ENCODE measurements around the gene P4HA2.

The P4HA2 gene

GRCh38 chr5:132253452-132254320 lies 26.0 kb upstream of the P4HA2 start:
- no peak for DNase-seq (ENCODE audit: low read depth)
- H3K4me3 ChIP-seq (replicated peaks; ENCODE audit: low read depth, low read length): no peak overlapping the region
- TF ChIP-seq, protein P1, sequence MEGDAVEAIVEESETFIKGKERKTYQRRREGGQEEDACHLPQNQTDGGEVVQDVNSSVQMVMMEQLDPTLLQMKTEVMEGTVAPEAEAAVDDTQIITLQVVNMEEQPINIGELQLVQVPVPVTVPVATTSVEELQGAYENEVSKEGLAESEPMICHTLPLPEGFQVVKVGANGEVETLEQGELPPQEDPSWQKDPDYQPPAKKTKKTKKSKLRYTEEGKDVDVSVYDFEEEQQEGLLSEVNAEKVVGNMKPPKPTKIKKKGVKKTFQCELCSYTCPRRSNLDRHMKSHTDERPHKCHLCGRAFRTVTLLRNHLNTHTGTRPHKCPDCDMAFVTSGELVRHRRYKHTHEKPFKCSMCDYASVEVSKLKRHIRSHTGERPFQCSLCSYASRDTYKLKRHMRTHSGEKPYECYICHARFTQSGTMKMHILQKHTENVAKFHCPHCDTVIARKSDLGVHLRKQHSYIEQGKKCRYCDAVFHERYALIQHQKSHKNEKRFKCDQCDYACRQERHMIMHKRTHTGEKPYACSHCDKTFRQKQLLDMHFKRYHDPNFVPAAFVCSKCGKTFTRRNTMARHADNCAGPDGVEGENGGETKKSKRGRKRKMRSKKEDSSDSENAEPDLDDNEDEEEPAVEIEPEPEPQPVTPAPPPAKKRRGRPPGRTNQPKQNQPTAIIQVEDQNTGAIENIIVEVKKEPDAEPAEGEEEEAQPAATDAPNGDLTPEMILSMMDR (IDR thresholded peaks at IDR 0.05; ENCODE audit: low read length, missing control alignments): no peak

DNA sequence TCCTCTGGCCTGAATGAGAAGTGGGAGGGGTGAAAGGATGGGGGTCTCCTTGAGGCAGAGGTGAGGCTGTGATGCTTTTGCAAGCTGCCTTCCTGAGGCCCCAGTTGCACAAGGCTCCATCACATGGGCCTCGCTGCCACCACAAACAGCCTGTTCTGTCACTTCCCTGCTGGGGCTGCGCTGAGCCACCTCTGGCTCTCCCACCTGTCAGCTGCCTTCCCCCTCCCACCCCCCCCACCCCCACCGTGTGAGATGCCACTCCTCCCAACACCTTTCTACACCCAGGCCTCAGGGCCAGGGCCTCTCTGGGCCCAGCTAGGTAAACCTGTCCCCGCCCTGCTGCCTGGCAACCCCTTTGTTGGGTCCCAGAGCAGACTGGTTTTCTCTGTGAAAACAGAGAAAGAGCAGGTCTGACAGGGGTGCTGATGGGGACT lies 25.4 kb upstream of the P4HA2 start:
- no peak overlapping the region for H3K4me3 ChIP-seq (replicated peaks; ENCODE audit: low read depth, low read length)
- no peak for DNase-seq (ENCODE audit: low read depth)
- TF ChIP-seq, protein P1 (IDR thresholded peaks at IDR 0.05; ENCODE audit: low read length, missing control alignments): no peak

GRCh38 chr5:132251220-132251725 lies 23.6 kb upstream of the P4HA2 start:
- TF ChIP-seq, protein P1 (IDR thresholded peaks at IDR 0.05; ENCODE audit: low read length, missing control alignments): no peak
- H3K4me3 ChIP-seq (replicated peaks; ENCODE audit: low read depth, low read length): no peak overlapping the region
- peak; percentile 24 for DNase-seq (ENCODE audit: low read depth)

DNA sequence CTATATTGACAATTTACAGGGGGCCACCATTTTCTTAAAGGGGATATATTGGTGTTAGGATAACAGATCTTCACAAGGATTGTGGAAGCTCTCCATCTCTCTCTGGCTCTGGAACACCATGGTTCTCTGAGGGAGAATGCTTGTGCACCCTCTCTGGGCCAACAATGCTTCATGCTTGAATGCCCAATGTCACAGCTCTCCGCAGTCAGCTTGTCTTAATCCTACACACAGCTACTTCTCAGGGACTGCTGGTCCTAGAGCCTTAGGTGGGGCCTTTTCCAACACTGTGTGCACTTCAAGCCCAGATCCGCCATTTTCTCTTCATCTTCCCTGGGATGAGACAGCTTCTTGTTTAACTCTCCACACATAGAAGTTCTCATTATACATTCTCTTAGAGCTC lies 22.9 kb upstream of the P4HA2 start:
- TF ChIP-seq, protein P1 (IDR thresholded peaks at IDR 0.05; ENCODE audit: low read length, missing control alignments): no peak
- DNase-seq (ENCODE audit: low read depth): no peak
- no peak overlapping the region for H3K4me3 ChIP-seq (replicated peaks; ENCODE audit: low read depth, low read length)

DNA sequence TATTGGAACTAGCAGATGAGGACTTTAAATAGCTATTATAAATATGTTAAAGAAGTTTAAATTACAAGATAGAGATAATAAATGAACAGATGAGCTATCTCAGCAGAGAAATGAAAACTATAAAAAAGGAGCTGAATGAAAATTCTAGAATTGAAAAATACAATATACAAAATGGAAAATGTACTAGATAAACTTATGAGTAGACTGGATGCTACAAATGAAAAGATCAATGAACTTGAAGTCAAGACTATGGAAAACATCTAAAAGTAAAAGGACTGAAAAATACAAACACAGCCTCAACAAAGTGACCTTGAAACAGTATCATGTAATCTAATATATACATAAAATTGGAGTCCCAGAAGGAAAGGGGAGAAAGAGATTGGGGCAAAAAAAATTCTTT lies 19.2 kb upstream of the P4HA2 start:
- TF ChIP-seq, protein P1 (IDR thresholded peaks at IDR 0.05; ENCODE audit: low read length, missing control alignments): no peak
- no peak overlapping the region for H3K4me3 ChIP-seq (replicated peaks; ENCODE audit: low read depth, low read length)
- DNase-seq (ENCODE audit: low read depth): no peak

DNA sequence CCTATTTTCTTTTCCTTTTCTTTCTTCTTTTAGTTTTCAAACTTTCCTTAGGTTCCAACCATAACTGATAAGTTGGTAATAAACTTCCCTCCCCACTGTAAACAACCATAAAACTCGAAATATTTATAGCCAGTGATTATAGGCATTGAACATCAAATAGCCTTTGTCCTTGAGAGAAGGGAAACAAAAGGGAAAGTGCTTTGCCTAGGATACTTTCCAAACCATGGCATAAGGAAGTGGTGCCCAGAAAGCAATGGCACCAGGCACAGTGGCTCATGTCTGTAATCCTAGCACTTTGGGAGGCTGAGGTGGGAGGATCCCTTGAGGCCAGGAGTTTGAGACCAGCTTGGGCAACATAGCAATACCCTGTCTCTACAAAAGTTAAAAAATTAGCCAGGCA lies 17.9 kb upstream of the P4HA2 start:
- H3K4me3 ChIP-seq (replicated peaks; ENCODE audit: low read depth, low read length): no peak overlapping the region
- TF ChIP-seq, protein P1 (IDR thresholded peaks at IDR 0.05; ENCODE audit: low read length, missing control alignments): no peak

More for the DNA sequence above, 17.9 kb upstream of the P4HA2 start:
- DNase-seq (ENCODE audit: low read depth): no peak
